Tibial nerve (tissue), 4 donors: ENCODE results near the gene SMYD1.

Source experiments
- EP300 ChIP-seq, 2 donors: sonication (generic); formaldehyde crosslinking; IDR thresholded peaks; one replicate each; pipeline ENCODE4 v1.6.1; 2017; ENCODE audit warnings: antibody characterized with exemption in 2 of 2, mild to moderate bottlenecking in 1 of 2
- POLR2A ChIP-seq, 2 donors: fragments of 450-650 bp; IDR thresholded peaks; one replicate each; pipeline ENCODE4 v1.6.1; 2017; ENCODE audit warnings: antibody characterized with exemption in 2 of 2, mild to moderate bottlenecking in 2 of 2, moderate library complexity in 2 of 2
- TF ChIP-seq, protein P1 (sequence below), 5 experiments: fragments of 200-600 bp in 3 of 5; fragments of 450-650 bp in 2 of 5; sonication (generic) in 3 of 5; IDR thresholded peaks; one replicate each; pipeline ENCODE4 v1.5.1; 2016 to 2019; ENCODE audit warnings: antibody characterized with exemption in 5 of 5, mild to moderate bottlenecking in 3 of 5, moderate library complexity in 2 of 5

DNA sequence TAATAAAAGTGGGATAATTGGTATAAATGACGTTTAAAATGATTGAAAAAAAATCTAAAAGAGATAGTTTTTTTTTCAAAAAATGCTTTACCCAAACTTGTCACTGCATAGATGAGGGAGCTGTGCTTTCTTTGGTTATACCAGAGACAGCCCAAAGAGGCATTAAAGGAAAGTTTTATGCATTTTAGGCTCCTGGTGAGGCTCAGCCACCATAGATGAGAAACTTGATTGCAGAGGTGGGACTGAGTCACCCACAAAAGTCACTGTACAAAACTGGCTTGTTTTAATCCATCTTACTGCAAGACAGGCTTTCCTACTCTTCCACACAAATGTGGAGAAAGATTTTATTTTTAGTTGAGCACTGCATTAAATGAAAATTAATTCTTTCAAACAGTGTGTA, 2.4 kb downstream of the SMYD1 start:
- TF ChIP-seq, protein P1, sequence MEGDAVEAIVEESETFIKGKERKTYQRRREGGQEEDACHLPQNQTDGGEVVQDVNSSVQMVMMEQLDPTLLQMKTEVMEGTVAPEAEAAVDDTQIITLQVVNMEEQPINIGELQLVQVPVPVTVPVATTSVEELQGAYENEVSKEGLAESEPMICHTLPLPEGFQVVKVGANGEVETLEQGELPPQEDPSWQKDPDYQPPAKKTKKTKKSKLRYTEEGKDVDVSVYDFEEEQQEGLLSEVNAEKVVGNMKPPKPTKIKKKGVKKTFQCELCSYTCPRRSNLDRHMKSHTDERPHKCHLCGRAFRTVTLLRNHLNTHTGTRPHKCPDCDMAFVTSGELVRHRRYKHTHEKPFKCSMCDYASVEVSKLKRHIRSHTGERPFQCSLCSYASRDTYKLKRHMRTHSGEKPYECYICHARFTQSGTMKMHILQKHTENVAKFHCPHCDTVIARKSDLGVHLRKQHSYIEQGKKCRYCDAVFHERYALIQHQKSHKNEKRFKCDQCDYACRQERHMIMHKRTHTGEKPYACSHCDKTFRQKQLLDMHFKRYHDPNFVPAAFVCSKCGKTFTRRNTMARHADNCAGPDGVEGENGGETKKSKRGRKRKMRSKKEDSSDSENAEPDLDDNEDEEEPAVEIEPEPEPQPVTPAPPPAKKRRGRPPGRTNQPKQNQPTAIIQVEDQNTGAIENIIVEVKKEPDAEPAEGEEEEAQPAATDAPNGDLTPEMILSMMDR (IDR thresholded peaks at IDR 0.05), result no peak
- TF ChIP-seq POLR2A (IDR thresholded peaks at IDR 0.05) (no peak), EP300 (IDR thresholded peaks at IDR 0.05) (no peak)
